ENCODE results near the gene UBALD1.
"Not testable (repeated sequence)": the region's sequence is repeated elsewhere in the genome, so short reads cannot be mapped to it uniquely, and the experiment has no call there.

Gene UBALD1

DNA sequence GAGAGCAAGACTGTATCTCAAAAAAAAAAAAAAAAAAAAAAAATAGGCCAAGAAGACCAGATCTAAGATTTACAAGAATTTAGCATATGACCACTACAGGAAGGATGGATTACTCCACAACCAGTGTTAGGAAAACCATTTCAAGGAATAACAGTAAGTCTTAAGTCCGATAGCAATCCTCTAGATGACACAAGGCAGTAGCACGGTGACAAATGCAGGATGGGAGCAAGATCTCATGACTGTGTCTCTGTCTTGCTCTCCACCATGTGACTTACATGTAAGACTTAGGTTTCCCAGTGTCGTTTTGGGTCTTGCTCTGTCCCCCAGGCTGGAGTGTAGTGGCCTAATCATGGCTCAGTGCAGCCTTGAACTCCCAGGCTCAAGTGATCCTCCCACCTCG, 30.8 kb downstream of the UBALD1 start:
- peaks cover 0 to 1% of the 10 kb centered on the region in 2 donors for H3K36me3 Mint-ChIP-seq
- ATAC-seq (replicated peaks) (no peak), DNase-seq (no peak)
- H3K4me3 Mint-ChIP-seq, result no peak overlapping the region
- H3K4me1 Mint-ChIP-seq, result peaks cover 3 to 5% of the 10 kb centered on the region in 2 donors
- H3K27ac Mint-ChIP-seq, result no peak overlapping the region
- H3K9me3 Mint-ChIP-seq, result no peaks in the 10 kb centered on the region
- H3K27me3 Mint-ChIP-seq, result peaks cover 6 to 20% of the 10 kb centered on the region in 2 donors

DNA sequence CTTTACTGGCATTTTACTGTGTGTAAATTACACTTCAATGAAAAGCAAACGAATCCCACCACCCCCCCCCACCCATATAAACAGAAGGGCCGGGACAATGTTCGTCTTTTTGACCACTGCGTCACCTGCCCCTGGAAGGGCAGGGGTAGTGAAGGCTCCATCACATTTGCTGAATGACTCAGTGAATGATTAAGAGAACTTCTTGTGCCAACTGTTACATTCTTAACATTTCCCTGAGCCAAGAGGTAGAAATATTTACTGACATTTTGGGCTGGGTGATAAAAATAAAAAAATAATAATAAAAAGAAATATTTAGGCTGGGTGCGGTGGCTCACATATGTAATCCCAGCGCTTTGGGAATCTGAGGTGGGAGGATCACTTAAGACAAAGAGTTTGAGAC, 34.4 kb downstream of the UBALD1 start:
- no peak for ATAC-seq (replicated peaks)
- H3K9me3 Mint-ChIP-seq, result no peaks in the 10 kb centered on the region
- no peak overlapping the region for H3K4me3 Mint-ChIP-seq
- DNase-seq, result no peak
- peaks cover 0 to 5% of the 10 kb centered on the region in 2 donors for H3K27me3 Mint-ChIP-seq
- no peaks in the 10 kb centered on the region for H3K36me3 Mint-ChIP-seq
- H3K4me1 Mint-ChIP-seq, result no peaks in the 10 kb centered on the region
- H3K27ac Mint-ChIP-seq, result no peak overlapping the region

DNA sequence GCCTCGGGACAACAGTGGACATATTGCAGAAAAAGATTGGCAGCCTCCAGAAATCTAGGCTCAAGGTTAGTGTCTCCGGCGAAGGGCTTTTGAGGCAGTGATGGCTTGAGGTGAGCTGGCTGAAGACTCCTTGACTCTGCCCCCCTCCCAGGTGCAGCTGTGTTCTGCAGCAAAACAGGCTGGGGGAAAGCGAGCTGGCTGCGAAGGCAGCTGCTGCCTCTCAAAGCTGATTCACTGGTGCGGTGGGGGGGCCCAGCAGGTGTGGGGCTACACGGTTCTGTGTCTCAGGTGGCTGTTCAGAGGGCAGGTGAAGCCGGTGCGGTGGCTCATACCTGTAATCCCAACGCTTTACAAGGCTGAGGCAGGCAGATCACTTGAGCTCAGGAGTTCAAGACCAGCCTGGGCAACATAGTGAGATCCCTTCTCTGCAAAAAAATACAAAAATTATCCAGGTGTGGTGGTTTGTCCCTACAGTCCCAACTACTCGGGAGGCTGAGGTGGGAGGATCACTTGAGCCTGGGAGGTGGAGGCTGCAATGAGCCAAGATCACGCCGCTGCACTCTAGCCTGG, 35.6 kb downstream of the UBALD1 start:
- no peaks in the 10 kb centered on the region for H3K9me3 Mint-ChIP-seq
- H3K4me1 Mint-ChIP-seq, result no peaks in the 10 kb centered on the region
- H3K27ac Mint-ChIP-seq, result no peak overlapping the region
- H3K36me3 Mint-ChIP-seq, result no peaks in the 10 kb centered on the region
- DNase-seq, result no peak
- no peak for ATAC-seq (replicated peaks)
- H3K27me3 Mint-ChIP-seq, result peaks cover 0 to 5% of the 10 kb centered on the region in 2 donors
- no peak overlapping the region for H3K4me3 Mint-ChIP-seq

DNA sequence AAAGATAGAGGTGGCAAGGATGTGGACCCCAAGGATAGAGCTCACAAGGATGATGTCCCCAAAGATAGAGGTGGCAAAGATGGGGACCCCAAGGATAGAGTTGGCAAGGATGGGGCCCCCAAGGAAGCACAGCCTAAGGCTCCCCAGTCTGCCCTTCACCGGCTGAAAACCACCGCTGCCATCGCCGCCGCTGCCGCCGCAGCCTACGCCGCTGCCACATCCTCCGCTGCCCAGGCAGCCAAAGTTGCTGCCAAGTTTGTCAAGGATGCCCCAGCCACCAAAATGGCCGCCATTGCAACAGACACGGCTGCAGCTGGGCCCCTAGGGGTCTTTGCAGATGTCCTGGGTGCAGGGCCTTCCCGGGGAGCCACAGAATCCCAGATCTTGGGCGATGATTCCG, 38.7 kb downstream of the UBALD1 start:
- Mint-ChIP-seq H3K4me3 (no peak overlapping the region), H3K36me3 (no peaks in the 10 kb centered on the region), H3K4me1 (peaks cover 0 to 2% of the 10 kb centered on the region in 2 donors), H3K27ac (no peak overlapping the region), H3K27me3 (peaks cover 0 to 5% of the 10 kb centered on the region in 2 donors), H3K9me3 (no peaks in the 10 kb centered on the region)
- DNase-seq, result no peak
- ATAC-seq (replicated peaks), result no peak

DNA sequence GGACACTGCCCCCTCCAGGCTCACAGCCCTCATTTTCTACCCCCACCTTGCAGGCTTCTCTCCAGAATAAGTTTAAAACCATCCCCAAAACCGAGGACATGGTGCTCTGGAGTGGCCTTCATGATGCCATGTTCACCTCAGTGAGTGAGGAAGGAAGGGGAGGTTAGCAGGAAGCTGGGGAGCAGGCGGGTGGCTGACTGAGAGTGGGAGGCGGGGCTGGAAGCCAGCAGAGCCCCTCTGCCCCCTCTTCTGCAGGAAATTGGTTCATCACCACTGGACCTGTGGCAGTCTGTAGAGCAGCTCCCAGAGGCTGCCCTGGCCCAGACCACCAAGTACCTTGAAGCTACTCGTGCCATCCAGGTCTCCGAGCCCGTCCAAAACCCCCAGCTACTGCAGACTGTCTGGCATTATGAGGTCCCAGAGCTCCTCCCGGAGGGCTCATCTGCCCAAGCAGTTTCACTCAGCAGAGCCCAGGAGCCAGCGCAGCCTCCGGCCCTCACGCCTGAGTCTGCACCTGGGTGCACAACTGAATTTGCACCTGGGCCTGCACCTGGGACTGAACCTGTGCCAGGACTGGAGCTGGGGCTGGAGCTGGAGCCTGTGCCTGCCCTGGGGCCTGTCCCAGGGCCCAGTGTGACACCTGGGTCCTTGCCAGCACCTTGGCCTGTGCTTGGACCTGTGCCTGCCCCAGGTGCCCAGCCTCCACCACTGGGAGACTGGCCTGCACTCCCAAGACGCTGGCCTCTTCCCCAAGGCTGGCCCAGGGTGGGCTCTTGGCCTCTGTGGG, 39.6 kb downstream of the UBALD1 start:
- H3K27me3 Mint-ChIP-seq, result peaks cover 0 to 5% of the 10 kb centered on the region in 2 donors
- H3K36me3 Mint-ChIP-seq, result no peaks in the 10 kb centered on the region
- ATAC-seq (replicated peaks), result no peak
- H3K27ac Mint-ChIP-seq, result no peak overlapping the region
- no peaks in the 10 kb centered on the region for H3K9me3 Mint-ChIP-seq
- peaks cover 0 to 2% of the 10 kb centered on the region in 2 donors for H3K4me1 Mint-ChIP-seq
- DNase-seq, result no peak
- no peak overlapping the region for H3K4me3 Mint-ChIP-seq

DNA sequence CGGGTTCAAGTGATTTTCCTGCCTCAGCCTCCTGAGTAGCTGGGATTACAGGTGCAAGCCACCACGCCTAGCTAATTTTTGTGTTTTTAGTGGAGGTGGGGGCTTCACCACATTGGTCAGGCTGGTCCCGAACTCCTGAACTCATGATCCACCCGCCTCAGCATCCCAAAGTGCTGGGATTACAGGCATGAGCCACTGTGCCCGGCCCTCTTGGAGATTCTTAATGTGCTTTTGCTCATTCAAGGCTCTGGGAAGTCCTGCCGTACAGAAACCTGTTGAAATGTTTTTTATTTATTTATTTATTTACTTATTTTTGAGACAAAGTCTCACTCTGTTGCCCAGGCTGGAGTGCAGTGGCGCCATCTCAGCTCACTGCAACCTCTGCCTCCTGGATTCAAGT, 40.8 kb downstream of the UBALD1 start:
- not testable (repeated sequence) for ATAC-seq (replicated peaks); H3K4me1 Mint-ChIP-seq; H3K4me3 Mint-ChIP-seq; H3K27me3 Mint-ChIP-seq; H3K27ac Mint-ChIP-seq; H3K9me3 Mint-ChIP-seq; DNase-seq; H3K36me3 Mint-ChIP-seq

DNA sequence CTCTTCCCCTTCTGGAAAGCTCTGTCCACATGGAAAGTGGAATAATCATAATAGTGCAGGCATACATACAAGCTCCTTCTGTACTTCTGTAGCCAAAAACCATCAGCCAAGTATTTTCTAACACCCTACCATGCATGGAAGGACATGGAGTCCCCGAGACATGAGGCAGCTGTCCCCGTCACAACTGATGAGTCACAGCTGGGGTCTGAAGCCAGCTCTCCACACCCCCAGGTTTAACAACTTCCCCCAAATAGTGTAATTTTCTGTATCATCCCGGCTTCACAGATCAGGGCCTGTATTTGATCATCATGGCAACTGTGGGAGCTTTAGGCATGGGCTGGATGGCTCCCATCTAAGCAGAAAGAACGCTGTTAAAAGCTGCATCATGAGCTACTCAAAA, 42.0 kb downstream of the UBALD1 start:
- peaks cover 0 to 2% of the 10 kb centered on the region in 2 donors for H3K4me1 Mint-ChIP-seq
- ATAC-seq (replicated peaks) (no peak), DNase-seq (no peak)
- no peaks in the 10 kb centered on the region for H3K9me3 Mint-ChIP-seq
- H3K27ac Mint-ChIP-seq, result peak overlapping the region; percentile 25
- no peaks in the 10 kb centered on the region for H3K36me3 Mint-ChIP-seq
- H3K4me3 Mint-ChIP-seq, result no peak overlapping the region
- peaks cover 0 to 5% of the 10 kb centered on the region in 2 donors for H3K27me3 Mint-ChIP-seq

DNA sequence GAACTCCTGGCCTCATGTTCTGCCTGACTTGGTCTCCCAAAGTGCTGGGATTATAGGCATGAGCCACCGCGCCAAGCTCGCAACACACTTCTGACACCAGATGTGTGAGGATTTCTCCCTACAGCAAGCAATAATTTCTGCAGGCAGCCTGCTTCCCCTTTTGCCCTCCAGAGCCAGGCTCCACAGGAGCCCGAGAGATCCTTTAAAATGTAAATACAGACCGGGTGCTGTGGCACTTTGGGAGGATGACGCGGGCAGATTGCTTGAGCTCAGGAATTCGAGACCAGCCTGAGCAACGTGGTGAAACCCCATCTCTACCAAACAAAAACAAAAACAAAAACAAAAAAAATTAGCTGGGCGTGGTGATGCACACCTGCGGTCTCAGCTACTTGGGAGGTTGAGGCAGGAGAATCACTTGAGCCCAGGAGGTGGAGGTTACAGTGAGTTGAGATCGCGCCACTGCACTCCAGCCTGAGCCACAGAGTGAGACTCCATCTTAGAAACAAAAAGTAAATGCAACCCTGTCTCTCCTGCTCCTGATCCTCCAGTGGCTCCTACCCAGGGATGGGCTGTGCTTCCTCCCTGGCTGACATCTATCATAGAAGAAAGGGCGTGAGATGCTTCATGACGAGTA, 43.9 kb downstream of the UBALD1 start:
- Mint-ChIP-seq H3K4me1 (peaks cover 0 to 2% of the 10 kb centered on the region in 2 donors), H3K9me3 (no peaks in the 10 kb centered on the region), H3K27me3 (peaks cover 0 to 3% of the 10 kb centered on the region in 2 donors), H3K4me3 (no peak overlapping the region), H3K27ac (no peak overlapping the region), H3K36me3 (no peaks in the 10 kb centered on the region)
- no peak for DNase-seq
- no peak for ATAC-seq (replicated peaks)

DNA sequence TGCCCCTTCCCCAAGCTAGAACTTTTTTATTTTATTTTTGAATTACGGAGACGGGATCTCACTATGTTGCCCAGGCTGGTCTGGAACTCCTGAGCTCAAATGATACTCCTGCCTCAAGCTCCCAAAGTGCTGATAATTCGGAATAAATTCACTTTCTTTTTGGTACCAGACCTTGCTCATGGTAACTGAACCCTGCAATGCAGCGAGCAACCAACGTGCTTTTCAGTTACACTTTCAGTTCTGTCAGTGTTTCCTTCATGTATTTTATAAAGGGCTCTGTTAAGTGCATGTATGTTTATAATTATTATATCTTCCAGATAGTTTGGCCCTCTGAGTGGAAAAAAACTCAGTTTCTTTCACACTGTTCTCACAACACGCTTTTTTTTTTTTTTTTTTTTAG, 44.6 kb downstream of the UBALD1 start:
- DNase-seq (no peak), ATAC-seq (replicated peaks) (no peak)
- H3K27me3 Mint-ChIP-seq, result no peaks in the 10 kb centered on the region
- no peaks in the 10 kb centered on the region for H3K9me3 Mint-ChIP-seq
- H3K36me3 Mint-ChIP-seq, result no peaks in the 10 kb centered on the region
- no peak overlapping the region for H3K4me3 Mint-ChIP-seq
- H3K4me1 Mint-ChIP-seq, result peaks cover 0 to 2% of the 10 kb centered on the region in 2 donors
- no peak overlapping the region for H3K27ac Mint-ChIP-seq

DNA sequence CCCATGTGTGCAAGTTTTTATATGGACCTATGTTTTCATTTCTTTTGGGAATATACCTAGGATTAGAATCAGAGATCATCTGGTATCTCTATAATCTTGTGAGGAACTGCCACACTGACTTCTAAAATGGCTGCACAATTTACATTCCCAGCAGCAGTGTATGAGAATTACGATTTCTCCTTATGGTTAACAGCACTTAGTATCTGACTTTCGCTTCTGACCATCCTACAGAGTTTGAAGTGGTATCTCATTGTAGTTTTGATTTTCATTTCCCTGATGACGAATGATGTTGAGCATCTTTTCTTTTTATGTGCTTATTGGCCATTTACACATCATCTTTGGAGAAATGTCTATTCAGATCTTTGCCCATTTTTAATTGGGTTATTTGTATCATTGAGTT, 48.5 kb downstream of the UBALD1 start:
- no peaks in the 10 kb centered on the region for H3K9me3 Mint-ChIP-seq
- H3K27ac Mint-ChIP-seq, result no peak overlapping the region
- no peaks in the 10 kb centered on the region for H3K4me1 Mint-ChIP-seq
- H3K4me3 Mint-ChIP-seq, result no peak overlapping the region
- H3K36me3 Mint-ChIP-seq, result no peaks in the 10 kb centered on the region
- no peaks in the 10 kb centered on the region for H3K27me3 Mint-ChIP-seq
- DNase-seq, result no peak
- no peak for ATAC-seq (replicated peaks)

DNA sequence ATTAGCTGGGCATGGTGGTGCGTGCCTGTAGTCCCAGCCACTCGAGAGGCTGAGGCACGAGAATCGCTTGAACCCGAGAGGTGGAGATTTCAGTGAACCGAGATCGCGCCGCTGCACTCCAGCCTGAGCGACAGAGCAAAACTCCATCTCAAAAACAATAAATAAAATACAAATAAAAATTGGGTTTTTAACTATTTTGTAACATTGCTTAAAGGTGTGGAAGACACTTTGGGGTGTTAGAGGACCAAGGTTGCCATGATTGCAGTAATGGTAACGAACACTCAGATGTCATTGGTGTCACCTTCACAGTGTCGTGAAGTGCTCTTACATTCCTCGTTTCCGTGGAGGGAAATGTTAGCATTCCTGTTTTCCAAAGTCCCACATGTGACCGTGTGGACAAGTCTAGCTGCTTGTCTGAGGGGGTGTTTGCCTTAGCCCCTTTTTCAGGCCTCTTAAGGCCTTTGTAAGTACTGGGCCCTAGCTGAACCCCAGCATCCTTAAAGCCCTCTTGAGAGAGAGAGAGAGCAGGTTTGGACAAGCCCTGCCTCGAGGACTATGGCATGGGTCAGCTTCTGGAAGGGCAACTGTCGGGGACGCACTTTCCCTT, 49.9 kb downstream of the UBALD1 start:
- H3K27ac Mint-ChIP-seq, result no peak overlapping the region
- ATAC-seq (replicated peaks) (no peak), DNase-seq (no peak)
- H3K4me1 Mint-ChIP-seq, result no peaks in the 10 kb centered on the region
- H3K4me3 Mint-ChIP-seq, result no peak overlapping the region
- no peaks in the 10 kb centered on the region for H3K9me3 Mint-ChIP-seq
- no peaks in the 10 kb centered on the region for H3K27me3 Mint-ChIP-seq
- no peaks in the 10 kb centered on the region for H3K36me3 Mint-ChIP-seq

DNA sequence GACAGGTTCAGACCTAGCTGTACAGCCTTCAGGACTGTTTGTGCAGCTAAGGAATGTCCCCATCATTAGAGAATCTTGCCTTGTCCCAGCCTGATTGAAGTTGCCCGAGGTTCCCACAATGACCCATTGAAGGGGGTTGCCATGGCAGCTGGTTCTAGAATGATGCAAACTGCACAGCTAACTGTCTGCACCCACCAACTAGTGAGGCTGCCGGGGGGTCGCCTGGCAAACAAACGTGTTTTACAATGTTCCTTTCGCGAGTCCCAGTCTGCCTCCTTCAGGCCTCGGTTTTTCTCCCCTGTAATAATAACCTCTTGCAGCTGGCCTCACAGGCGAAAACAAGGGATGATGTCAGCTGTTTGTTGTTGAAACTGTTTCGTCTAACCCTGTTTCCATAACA, 53.1 kb downstream of the UBALD1 start:
- no peaks in the 10 kb centered on the region for H3K9me3 Mint-ChIP-seq
- H3K4me3 Mint-ChIP-seq, result no peak overlapping the region
- DNase-seq (no peak), ATAC-seq (replicated peaks) (no peak)
- no peaks in the 10 kb centered on the region for H3K36me3 Mint-ChIP-seq
- peaks cover 0 to 6% of the 10 kb centered on the region in 2 donors for H3K27me3 Mint-ChIP-seq
- H3K4me1 Mint-ChIP-seq, result no peaks in the 10 kb centered on the region
- no peak overlapping the region for H3K27ac Mint-ChIP-seq
